ENCODE measurements around the gene BCL11B. TPM values are rescaled to one million over a fixed set of nuclear protein-coding genes. Genes with fewer than 3 reads are reported as not detected.

Gene BCL11B
- total RNA-seq, 1 donor from 2014 or later: 0.16 TPM

DNA sequence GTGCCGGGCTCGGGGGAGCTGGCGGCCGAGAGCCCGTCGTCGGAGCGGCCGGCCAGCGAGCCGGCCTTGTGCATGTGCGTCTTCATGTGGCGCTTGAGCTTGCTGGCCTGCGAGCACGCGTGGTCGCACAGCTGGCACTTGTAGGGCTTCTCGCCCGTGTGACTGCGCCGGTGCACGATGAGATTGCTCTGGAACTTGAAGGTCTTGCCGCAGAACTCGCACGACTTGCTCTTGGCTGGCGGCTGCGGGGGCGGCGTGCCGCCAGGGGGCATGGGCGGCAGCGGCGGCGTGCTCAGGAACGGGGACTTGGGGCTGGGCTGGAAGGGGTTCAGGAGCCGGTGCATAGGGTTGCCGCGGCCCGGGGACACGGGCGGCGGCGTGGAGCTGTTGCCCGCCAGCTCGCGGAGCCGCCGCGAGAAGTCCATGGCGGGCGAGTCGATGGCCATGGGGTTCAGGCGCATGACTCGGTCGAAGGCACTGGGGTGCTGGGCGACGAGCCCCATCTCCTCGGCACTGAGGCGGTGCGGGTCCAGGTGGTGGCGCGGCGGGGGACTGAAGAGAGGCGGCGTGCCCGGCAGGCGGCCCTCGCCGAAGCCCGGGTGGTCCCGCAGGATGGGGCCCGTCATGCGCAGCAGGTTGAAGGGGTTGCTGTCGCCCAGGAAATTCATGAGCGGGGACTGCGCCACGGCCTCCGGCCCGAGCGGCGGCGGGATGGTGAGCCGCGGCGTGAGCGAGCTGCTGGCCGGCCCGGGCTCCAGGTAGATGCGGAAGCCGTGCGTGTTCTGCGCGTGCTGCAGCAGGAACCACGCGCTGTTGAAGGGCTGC lies 96.5 kb downstream of the BCL11B start:
- intact Hi-C loops (cut with DNase I): no loop called here
- no peak for DNase-seq (ENCODE audit: low spot score)

GRCh38 chr14:99174770-99175319 lies 97.2 kb downstream of the BCL11B start:
- DNase-seq (ENCODE audit: low spot score): no peak
- intact Hi-C loops (cut with DNase I): no loop called here

- no peak for DNase-seq (ENCODE audit: low spot score)
- intact Hi-C loops (cut with DNase I): no loop called here
Measured at GRCh38 chr14:99174081-99174769, 97.8 kb downstream of the BCL11B start.

DNA sequence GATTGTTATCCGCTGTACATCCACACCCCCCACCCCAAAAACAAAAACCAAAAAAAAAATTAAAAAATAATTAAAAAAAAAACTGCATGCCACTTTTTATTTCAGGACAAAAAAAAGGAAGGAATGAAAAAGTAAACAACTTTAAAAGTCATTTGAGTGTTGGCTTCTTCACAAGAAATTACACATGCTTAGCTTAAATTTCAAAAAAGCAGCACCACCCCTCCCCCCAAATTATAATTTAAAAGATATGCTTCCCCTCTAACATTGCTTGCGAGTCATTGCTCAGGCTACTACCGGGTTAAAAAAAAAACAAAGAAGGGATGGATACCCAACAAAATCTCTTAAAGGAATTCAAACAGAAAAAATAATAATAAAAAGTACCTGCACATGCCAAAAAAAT lies 98.5 kb downstream of the BCL11B start:
- intact Hi-C loops (cut with DNase I): no loop called here
- no peak for DNase-seq (ENCODE audit: low spot score)

DNA sequence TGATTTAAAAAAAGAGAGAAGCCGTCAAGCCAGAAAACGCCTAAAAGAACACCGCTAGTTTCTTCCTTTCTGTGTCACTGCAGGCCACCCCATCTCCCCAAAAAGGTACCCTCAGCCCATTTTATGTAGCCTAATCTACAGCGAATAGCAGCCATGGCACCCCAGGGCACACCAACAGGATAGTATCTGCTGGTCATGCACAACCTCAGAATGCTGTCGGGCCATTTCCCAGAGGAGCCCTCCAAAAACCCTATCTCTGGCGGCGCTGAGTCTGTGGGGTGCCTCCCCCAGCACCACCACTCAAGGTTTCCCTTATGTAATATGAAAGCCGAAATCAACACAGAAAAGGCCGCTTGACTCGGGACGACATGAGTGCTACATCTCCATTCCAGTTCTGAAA lies 98.9 kb downstream of the BCL11B start:
- no peak for DNase-seq (ENCODE audit: low spot score)
- intact Hi-C loops (cut with DNase I): no loop called here

DNA sequence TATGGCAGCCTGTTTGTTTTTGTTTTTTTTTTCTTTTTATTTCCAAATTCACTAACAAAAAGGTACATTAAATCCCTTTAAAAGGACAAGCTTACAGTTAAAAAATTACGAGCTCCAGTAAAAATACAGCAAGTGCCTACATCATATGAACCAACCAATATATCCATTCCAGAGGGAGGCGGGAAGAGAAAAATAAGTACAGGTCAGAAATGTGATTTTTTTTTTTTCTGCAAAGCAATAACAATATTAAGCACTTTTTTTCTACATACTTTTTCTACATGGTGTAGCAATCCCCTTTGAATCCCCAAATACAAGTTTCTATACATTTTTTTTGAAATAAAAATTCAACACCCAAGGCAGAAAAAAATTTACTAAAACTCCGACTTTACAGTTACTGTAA lies 100.6 kb downstream of the BCL11B start:
- intact Hi-C loops (cut with DNase I): no loop called here
- no peak for DNase-seq (ENCODE audit: low spot score)

DNA sequence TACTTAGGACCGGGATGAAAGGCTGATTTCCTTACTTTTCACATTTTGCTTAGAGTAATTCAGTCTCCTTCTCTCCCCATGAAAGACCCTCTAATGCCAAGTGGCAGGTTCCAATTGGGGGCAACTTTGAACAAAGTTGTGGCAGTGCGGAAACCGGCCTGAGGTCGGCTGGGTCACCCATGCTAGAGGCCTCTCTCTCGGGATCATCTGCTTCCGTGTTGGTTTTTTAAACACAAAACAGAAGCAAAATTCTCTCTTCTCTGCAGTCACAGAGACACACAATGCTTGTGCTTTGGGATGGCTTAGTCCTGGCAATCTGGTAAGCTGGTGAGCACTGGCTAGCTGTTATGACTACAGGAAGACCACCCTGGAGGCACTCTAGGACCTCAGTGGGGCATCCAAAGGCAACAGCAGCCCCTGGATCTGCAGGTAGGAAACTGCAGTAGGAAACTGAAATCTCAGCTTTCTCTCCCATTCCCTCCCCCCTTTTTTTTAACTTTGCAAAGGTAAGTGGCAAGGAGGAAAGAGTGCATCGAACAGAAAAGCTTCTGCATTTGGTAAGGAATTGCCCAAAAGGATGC lies 102.1 kb downstream of the BCL11B start:
- no peak for DNase-seq (ENCODE audit: low spot score)
- intact Hi-C loops (cut with DNase I): no loop called here

- intact Hi-C loops (cut with DNase I): no loop called here
- DNase-seq (ENCODE audit: low spot score): no peak
Measured at GRCh38 chr14:99168330-99168729, 103.7 kb downstream of the BCL11B start.

GRCh38 chr14:99166506-99166905 lies 105.5 kb downstream of the BCL11B start:
- intact Hi-C loops (cut with DNase I): no loop called here

DNA sequence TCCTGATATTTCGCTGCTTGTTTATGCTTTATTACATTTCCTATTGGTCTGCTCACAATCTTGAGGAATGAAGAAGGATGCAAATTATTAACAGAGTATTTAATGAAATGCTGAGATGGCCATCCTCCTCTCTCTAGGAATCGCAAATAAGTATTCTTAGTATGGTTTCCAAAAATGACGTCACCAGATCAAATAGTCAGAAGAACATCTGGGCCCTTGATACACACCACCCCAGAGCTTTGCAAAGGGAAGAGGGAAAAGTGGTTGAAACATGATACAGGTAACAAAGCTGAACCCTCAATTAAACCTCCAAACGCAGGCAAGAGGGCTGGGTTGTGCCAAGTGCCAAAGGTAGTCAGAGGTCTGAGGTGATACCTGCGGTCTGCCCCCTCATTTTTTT lies 107.3 kb downstream of the BCL11B start:
- no peak for DNase-seq (ENCODE audit: low spot score)

More at GRCh38 chr14:99166506-99166905, 105.5 kb downstream of the BCL11B start:
- no peak for DNase-seq (ENCODE audit: low spot score)

GRCh38 chr14:99163446-99163845 lies 108.6 kb downstream of the BCL11B start:
- intact Hi-C loops (cut with DNase I): no loop called here
- no peak for DNase-seq (ENCODE audit: low spot score)

More for the DNA sequence above, 107.3 kb downstream of the BCL11B start:
- intact Hi-C loops (cut with DNase I): no loop called here

DNA sequence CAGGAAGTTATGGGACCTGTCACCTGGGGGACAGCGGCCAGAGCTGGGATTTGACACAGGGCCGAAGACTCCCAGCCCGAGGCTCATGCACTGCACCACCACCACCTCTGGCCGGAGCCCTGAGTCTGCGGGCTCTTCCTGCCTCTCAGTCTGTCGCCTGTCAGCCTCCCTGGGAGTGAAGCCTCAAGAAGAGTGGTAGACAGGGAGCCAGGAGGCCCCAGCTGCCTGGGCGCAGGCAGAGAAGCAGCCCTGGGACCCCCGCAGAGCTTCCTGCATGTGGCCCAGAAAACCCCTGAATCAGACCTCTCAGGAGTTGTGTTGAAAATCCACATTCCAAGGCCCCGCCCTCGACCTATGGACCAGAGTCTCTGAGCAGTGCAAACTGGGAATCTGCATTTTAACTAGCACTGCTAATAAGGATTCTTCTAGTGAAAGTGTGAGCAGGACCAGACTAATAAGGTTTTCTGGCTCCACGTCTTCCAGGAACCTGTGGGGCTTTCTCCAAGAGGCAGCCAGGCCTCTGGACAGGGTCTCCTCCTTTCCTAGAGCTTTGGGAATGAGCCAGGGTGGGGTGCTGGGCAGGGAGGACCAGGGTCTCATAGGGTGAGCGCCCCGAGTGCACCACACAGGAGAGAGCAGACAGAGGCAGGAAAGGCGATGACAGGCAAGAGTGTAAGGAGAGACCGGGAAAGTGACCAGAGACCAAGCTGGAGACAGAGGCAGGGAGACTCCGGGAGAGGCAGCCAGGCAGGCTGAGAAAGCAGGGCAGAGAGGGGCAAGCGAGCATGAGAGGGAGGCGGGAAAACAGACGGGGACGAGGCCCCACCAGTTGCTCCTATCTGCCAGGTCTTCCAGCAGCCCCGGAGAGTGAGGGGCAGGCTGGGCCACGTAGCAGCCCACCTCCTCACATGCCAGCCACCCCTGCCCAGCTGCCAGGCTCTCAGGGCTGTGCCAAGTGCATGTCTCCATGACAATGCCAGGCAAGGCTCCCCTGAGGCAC lies 112.4 kb downstream of the BCL11B start:
- intact Hi-C loops (cut with DNase I): no loop called here

GRCh38 chr14:99158646-99159165 lies 113.3 kb downstream of the BCL11B start:
- no peak for DNase-seq (ENCODE audit: low spot score)
- intact Hi-C loops (cut with DNase I): no loop called here

More for the DNA sequence above, 112.4 kb downstream of the BCL11B start:
- DNase-seq (ENCODE audit: low spot score): no peak

- no peak for DNase-seq (ENCODE audit: low spot score)
Measured at GRCh38 chr14:99158150-99158549, 113.8 kb downstream of the BCL11B start.

DNA sequence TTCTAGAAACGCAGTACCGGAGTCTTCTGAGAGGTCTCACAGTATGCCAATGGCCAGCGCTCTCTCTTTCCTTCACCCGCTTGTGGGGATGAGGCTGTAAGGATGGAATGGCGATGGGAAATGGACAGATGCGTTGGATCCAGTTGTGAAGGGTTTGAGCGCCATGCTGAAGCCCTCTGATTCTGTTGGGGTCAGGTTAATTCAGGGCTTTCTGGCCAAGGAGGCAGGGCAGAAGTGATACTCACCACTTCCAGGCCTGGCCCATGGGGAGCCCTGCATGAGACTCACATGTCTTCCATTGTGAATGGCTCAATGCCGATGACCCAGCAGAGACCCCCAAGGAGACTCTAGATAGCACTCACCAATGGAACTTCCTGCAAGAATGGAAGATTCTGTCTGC lies 114.3 kb downstream of the BCL11B start:
- intact Hi-C loops (cut with DNase I): no loop called here
- DNase-seq (ENCODE audit: low spot score): no peak

More at GRCh38 chr14:99158150-99158549, 113.8 kb downstream of the BCL11B start:
- intact Hi-C loops (cut with DNase I): no loop called here

DNA sequence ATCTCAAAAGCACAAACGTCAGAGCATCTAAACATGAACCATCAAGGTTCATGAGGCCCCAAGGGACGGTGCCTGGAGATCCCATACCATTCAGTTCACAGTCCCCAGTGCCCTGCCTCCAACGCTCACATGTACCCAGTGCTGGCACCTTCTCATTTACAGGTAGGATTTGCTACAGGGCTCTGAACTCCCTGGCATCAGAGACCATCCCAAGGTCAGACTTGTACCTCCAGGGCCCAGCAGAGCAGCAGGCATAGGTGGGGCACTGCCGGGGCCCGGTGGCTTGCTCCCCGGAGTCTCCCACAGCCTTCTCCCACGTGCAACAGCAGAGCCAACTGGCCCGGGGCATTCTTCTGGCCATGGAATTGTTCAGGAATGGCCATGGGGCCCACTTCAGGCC lies 114.8 kb downstream of the BCL11B start:
- no peak for DNase-seq (ENCODE audit: low spot score)
- intact Hi-C loops (cut with DNase I): no loop called here

DNA sequence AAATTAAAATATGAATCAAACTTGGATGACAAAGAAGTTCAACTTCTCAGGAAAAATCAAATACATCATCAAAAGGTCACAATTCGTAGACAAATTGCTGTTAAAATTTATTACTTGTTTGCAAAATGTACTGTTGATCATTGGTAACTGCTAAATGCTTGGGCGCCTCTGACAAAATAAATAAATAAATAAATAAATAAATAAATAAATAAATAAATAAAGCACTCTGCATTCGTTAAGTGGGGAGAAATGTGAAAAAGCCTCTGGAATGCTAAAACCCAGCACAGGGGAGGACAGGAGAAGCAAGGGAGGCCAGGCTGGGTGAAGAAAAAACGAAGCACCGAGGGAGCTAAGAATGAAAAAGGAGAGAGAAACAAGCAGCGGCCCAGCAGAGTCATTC lies 115.2 kb downstream of the BCL11B start:
- no peak for DNase-seq (ENCODE audit: low spot score)
- intact Hi-C loops (cut with DNase I): no loop called here

DNA sequence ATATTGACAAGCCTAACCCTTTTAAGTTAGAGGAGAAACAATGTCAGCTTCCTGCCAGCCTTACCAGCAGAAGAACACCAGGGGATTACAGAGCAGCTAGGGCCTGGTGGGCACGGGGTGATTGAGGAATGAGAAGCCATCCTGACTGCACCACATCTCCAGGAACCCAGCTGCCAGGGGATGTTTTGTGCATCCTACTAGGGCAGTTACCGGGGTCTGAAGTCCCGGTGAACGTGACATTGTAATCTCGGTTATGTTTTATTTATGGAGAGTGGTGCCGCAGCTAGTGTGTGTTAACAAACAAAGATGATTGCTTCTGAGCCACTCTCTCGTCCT lies 115.9 kb downstream of the BCL11B start:
- no peak for DNase-seq (ENCODE audit: low spot score)
- intact Hi-C loops (cut with DNase I): no loop called here
